Measurements from ENCODE around the gene RNASE8. TPM values are rescaled to one million over a fixed set of nuclear protein-coding genes. Genes with fewer than 3 reads are reported as not detected.

RNASE8 gene
- total RNA-seq, 2 experiments from 2014 or later = not detected

DNA sequence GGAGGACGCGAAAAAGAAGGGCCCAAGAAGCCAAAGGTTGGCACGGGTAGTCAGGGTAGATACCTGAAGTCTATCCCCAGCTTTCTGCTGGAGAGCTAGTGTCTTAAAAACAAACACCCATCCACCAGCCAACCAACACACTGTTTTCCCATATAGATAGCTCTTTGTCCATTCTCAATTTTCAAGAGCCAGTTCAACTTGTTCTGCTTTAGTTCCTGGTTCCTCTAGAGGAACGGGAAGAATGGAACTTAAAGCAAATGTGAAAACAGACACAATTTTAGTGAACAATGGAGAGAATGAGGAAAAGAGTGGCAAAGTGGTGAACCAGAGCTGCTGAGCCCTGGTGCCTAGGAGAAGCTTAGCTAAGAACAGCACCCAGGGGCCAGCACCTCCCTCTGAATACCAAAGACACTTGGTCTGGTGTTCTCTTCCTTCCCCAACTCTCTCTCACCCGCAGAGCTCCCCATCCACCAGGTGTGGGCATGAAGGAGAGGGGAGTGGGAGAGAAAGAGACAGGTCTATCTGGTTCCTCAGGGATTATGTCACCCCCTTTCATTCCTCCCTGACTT is 36.6 kb upstream of the RNASE8 start:
- Histone ChIP-seq H3K4me2 (ENCODE audit: low read length) (no peak overlapping the region), H3K27ac (ENCODE audit: low read depth, low read length, poor library complexity, severe bottlenecking) (no peak overlapping the region), H3K9me2 (ENCODE audit: insufficient read depth, low read length) (no peaks in the 10 kb centered on the region), H3K9me3 (ENCODE audit: low read length) (no peaks in the 10 kb centered on the region), H3K4me3 (ENCODE audit: low read depth, low read length, poor library complexity, severe bottlenecking) (no peak overlapping the region), H4K20me1 (ENCODE audit: insufficient read depth, low read length) (no peaks in the 10 kb centered on the region), H3K36me3 (ENCODE audit: insufficient read depth, low read length) (no peaks in the 10 kb centered on the region), H2AFZ (ENCODE audit: low read length) (no peak overlapping the region), H3K79me2 (ENCODE audit: insufficient read depth, low read depth, low read length) (no peaks in the 10 kb centered on the region), H3K4me1 (ENCODE audit: insufficient read depth, low read length, poor library complexity, severe bottlenecking) (no peaks in the 10 kb centered on the region)
- POLR2A ChIA-PET = no interaction called here
- BruUV-seq (replicated peaks) = no TSS peak
- TF ChIP-seq EZH2phosphoT487 (IDR thresholded peaks at IDR 0.05; ENCODE audit: borderline replicate concordance, low read depth, low read length) = no peak
- TF ChIP-seq, protein P1, sequence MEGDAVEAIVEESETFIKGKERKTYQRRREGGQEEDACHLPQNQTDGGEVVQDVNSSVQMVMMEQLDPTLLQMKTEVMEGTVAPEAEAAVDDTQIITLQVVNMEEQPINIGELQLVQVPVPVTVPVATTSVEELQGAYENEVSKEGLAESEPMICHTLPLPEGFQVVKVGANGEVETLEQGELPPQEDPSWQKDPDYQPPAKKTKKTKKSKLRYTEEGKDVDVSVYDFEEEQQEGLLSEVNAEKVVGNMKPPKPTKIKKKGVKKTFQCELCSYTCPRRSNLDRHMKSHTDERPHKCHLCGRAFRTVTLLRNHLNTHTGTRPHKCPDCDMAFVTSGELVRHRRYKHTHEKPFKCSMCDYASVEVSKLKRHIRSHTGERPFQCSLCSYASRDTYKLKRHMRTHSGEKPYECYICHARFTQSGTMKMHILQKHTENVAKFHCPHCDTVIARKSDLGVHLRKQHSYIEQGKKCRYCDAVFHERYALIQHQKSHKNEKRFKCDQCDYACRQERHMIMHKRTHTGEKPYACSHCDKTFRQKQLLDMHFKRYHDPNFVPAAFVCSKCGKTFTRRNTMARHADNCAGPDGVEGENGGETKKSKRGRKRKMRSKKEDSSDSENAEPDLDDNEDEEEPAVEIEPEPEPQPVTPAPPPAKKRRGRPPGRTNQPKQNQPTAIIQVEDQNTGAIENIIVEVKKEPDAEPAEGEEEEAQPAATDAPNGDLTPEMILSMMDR (conservative IDR thresholded peaks at IDR 0.05; ENCODE audit: low read length) = no peak
- CTCF ChIA-PET (ENCODE audit: unreplicated experiment) = no interaction called here
- no peak for DNase-seq (ENCODE audit: low spot score)
- intact Hi-C loops (cut with micrococcal nuclease; ENCODE audit: unreplicated experiment) = no loop called here

DNA sequence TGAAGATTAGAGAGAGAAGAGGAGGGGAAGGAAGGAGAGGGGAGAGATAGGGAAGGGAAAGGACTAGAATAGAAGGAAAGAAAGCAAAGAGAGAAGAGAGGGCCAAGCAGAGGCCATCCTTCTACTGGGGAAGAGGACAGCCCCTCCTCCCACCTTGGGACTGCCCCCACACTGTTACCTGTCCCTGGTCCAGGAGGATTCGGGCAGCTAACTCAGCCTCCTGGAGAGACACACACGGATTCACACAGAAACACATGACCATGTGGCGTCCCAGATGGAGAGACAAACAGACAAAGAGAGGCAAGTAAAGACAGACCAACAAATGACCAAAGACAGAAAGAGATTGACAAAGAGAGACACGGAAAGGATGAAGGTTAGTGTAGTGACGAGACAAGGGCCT is 34.9 kb upstream of the RNASE8 start:
- CTCF ChIA-PET (ENCODE audit: unreplicated experiment) = no interaction called here
- Histone ChIP-seq H3K36me3 (ENCODE audit: insufficient read depth, low read length) (no peaks in the 10 kb centered on the region), H2AFZ (ENCODE audit: low read length) (no peak overlapping the region), H3K27ac (ENCODE audit: low read depth, low read length, poor library complexity, severe bottlenecking) (no peak overlapping the region), H3K9me2 (ENCODE audit: insufficient read depth, low read length) (no peaks in the 10 kb centered on the region), H3K4me3 (ENCODE audit: low read depth, low read length, poor library complexity, severe bottlenecking) (no peak overlapping the region), H3K79me2 (ENCODE audit: insufficient read depth, low read depth, low read length) (no peaks in the 10 kb centered on the region), H3K4me2 (ENCODE audit: low read length) (no peak overlapping the region), H4K20me1 (ENCODE audit: insufficient read depth, low read length) (no peaks in the 10 kb centered on the region), H3K4me1 (ENCODE audit: insufficient read depth, low read length, poor library complexity, severe bottlenecking) (no peaks in the 10 kb centered on the region), H3K9me3 (ENCODE audit: low read length) (no peaks in the 10 kb centered on the region)
- POLR2A ChIA-PET = no interaction called here
- BruUV-seq (replicated peaks) = no TSS peak
- intact Hi-C loops (cut with micrococcal nuclease; ENCODE audit: unreplicated experiment) = no loop called here
- TF ChIP-seq, protein P1 (conservative IDR thresholded peaks at IDR 0.05; ENCODE audit: low read length) = no peak
- no peak for TF ChIP-seq EZH2phosphoT487 (IDR thresholded peaks at IDR 0.05; ENCODE audit: borderline replicate concordance, low read depth, low read length)
- no peak for DNase-seq (ENCODE audit: low spot score)

DNA sequence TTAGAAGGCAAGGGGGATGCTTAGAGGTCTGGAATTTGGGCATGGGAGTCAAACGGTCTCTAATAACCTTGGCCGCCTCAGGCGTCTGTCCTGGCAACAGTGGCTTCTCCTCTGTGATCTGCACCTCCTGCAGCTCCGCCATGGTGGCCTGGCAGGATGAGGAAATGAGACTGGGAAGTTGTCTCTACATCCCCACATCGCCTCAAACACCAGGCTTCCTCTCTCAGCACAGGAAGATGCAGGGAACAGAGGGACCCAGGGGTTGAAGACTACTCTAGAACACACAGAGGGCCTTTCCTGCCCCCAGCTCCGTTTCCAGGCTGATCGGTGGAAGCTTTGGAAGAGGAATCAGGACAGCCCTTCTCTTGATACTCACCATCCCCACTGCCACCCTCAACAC is 34.4 kb upstream of the RNASE8 start:
- Histone ChIP-seq H3K4me1 (ENCODE audit: insufficient read depth, low read length, poor library complexity, severe bottlenecking) (no peaks in the 10 kb centered on the region), H3K4me2 (ENCODE audit: low read length) (no peak overlapping the region), H2AFZ (ENCODE audit: low read length) (no peak overlapping the region), H3K36me3 (ENCODE audit: insufficient read depth, low read length) (no peaks in the 10 kb centered on the region), H3K79me2 (ENCODE audit: insufficient read depth, low read depth, low read length) (no peaks in the 10 kb centered on the region), H3K27ac (ENCODE audit: low read depth, low read length, poor library complexity, severe bottlenecking) (no peak overlapping the region), H3K9me3 (ENCODE audit: low read length) (no peaks in the 10 kb centered on the region), H3K4me3 (ENCODE audit: low read depth, low read length, poor library complexity, severe bottlenecking) (no peak overlapping the region), H3K9me2 (ENCODE audit: insufficient read depth, low read length) (no peaks in the 10 kb centered on the region), H4K20me1 (ENCODE audit: insufficient read depth, low read length) (no peaks in the 10 kb centered on the region)
- ChIA-PET POLR2A (no interaction called here), CTCF (ENCODE audit: unreplicated experiment) (interaction anchor here (0.6 kb wide), 1 partner anchor 418 kb away, joined by 3 read pairs; no protein-coding TSS in a partner anchor)
- no TSS peak for BruUV-seq (replicated peaks)
- intact Hi-C loops (cut with micrococcal nuclease; ENCODE audit: unreplicated experiment) = no loop called here
- DNase-seq (ENCODE audit: low spot score) = no peak
- no peak for TF ChIP-seq EZH2phosphoT487 (IDR thresholded peaks at IDR 0.05; ENCODE audit: borderline replicate concordance, low read depth, low read length)
- TF ChIP-seq, protein P1 (conservative IDR thresholded peaks at IDR 0.05; ENCODE audit: low read length) = no peak

All from OCI-LY7 (cell line).